AG09309 (cell line): Measurements from ENCODE around the gene SLC24A3.

Experiments used
- DNase-seq: peaks from one replicate; pipeline ENCODE4 v3.0.0-alpha.2; 2010; ENCODE audit warnings: low read depth
- H3K4me3 ChIP-seq: 2 replicates; pipeline ENCODE4 v1.5.1; 2011; ENCODE audit warnings: mild to moderate bottlenecking, low read depth, low read length, moderate library complexity; ENCODE audit not compliant: control insufficient read depth
- CTCF ChIP-seq: IDR thresholded peaks from 2 replicates; pipeline ENCODE4 v1.5.1; 2011; ENCODE audit warnings: mild to moderate bottlenecking, low read depth, low read length, inconsistent platforms; ENCODE audit not compliant: insufficient read depth, control insufficient read depth; ENCODE audit errors: missing control alignments

SLC24A3 gene

GRCh38 chr20:19433371-19434350 lies 221.2 kb downstream of the SLC24A3 start:
- H3K4me3 ChIP-seq, result no peak overlapping the region
- DNase-seq, result peak; percentile 59
- no peak for TF ChIP-seq CTCF

- no peak for DNase-seq
- H3K4me3 ChIP-seq, result no peak overlapping the region
- no peak for TF ChIP-seq CTCF
Observed at GRCh38 chr20:19435316-19435715, 222.9 kb downstream of the SLC24A3 start.

- TF ChIP-seq CTCF, result no peak
- H3K4me3 ChIP-seq, result no peak overlapping the region
- no peak for DNase-seq
Observed at GRCh38 chr20:19435821-19436220, 223.4 kb downstream of the SLC24A3 start.

GRCh38 chr20:19438488-19438887 lies 226.0 kb downstream of the SLC24A3 start:
- no peak for DNase-seq
- H3K4me3 ChIP-seq, result no peak overlapping the region
- TF ChIP-seq CTCF, result no peak

GRCh38 chr20:19440660-19441527 lies 228.5 kb downstream of the SLC24A3 start:
- no peak for TF ChIP-seq CTCF
- no peak overlapping the region for H3K4me3 ChIP-seq
- DNase-seq, result no peak

GRCh38 chr20:19446246-19446645 lies 233.8 kb downstream of the SLC24A3 start:
- no peak for TF ChIP-seq CTCF
- no peak for DNase-seq
- H3K4me3 ChIP-seq, result no peak overlapping the region
